ENCODE results near the gene POLR2F.

DNA sequence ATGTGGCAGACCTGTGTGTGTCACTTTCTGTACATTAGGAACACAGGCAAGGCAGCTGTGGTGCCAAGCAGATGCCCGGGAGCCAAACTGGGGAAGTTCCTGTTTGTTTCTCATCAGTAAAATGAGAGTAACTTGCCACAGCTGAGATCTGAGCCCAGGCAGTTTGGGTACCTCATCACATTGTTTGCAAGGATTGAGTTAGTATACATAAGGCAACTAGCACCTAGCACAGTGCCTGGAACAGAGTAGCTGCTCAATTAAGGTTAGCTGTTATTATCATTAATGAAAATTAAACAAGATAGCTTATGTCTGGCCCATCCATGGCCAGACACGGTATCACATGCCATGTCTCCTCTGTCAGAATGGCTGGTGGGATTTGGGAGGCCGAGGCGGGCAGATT lies 23.0 kb downstream of the POLR2F start:
- no peak for TF ChIP-seq EZH2 (IDR thresholded peaks at IDR 0.05; ENCODE audit: borderline replicate concordance, low read depth, low read length, poor library complexity, severe bottlenecking)
- TF ChIP-seq, protein P1, sequence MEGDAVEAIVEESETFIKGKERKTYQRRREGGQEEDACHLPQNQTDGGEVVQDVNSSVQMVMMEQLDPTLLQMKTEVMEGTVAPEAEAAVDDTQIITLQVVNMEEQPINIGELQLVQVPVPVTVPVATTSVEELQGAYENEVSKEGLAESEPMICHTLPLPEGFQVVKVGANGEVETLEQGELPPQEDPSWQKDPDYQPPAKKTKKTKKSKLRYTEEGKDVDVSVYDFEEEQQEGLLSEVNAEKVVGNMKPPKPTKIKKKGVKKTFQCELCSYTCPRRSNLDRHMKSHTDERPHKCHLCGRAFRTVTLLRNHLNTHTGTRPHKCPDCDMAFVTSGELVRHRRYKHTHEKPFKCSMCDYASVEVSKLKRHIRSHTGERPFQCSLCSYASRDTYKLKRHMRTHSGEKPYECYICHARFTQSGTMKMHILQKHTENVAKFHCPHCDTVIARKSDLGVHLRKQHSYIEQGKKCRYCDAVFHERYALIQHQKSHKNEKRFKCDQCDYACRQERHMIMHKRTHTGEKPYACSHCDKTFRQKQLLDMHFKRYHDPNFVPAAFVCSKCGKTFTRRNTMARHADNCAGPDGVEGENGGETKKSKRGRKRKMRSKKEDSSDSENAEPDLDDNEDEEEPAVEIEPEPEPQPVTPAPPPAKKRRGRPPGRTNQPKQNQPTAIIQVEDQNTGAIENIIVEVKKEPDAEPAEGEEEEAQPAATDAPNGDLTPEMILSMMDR (conservative IDR thresholded peaks at IDR 0.05; ENCODE audit: low read depth, low read length): no peak
